Glutamatergic neuron (in vitro differentiated cells): ENCODE data around the gene PGAP2. TPM values are rescaled to one million over a fixed set of nuclear protein-coding genes. Genes with fewer than 3 reads are reported as not detected.

Experiments
- DNase-seq: peaks from one replicate; pipeline ENCODE4 v3.0.0; 2022
- H3K27ac Mint-ChIP-seq: one replicate; pipeline ENCODE4 v1.8.0; 2020; ENCODE audit warnings: mild to moderate bottlenecking, mixed read lengths, inconsistent platforms; ENCODE audit not compliant: unreplicated experiment
- H3K27me3 Mint-ChIP-seq: one replicate; pipeline ENCODE4 v1.8.0; 2020; ENCODE audit warnings: mild to moderate bottlenecking, moderate library complexity, mixed read lengths, inconsistent platforms; ENCODE audit not compliant: unreplicated experiment
- H3K36me3 Mint-ChIP-seq: one replicate; pipeline ENCODE4 v1.8.0; 2020; ENCODE audit warnings: mild to moderate bottlenecking, mixed read lengths, inconsistent platforms; ENCODE audit not compliant: unreplicated experiment
- H3K4me1 Mint-ChIP-seq: one replicate; pipeline ENCODE4 v1.8.0; 2020; ENCODE audit warnings: mild to moderate bottlenecking, low read depth, mixed read lengths, inconsistent platforms; ENCODE audit not compliant: unreplicated experiment
- H3K4me3 Mint-ChIP-seq: one replicate; pipeline ENCODE4 v1.8.0; 2020; ENCODE audit warnings: mild to moderate bottlenecking, mixed read lengths, inconsistent platforms; ENCODE audit not compliant: unreplicated experiment
- H3K9me3 Mint-ChIP-seq: one replicate; pipeline ENCODE4 v1.8.0; 2020; ENCODE audit warnings: mild to moderate bottlenecking, moderate library complexity, mixed read lengths, inconsistent platforms; ENCODE audit not compliant: unreplicated experiment
- total RNA-seq: library from RNA; stranded (reverse); fragmentation: NEBNext Ultra II Directional; extraction: Animal tissue kit (Norgen Biotek cat#: 25700); gene quantifications from one replicate; pipeline ENCODE4 v1.2.1, GENCODE V29; 2021; ENCODE audit not compliant: unreplicated experiment
- TF ChIP-seq, protein P1 (sequence below): fragments of 200-600 bp; sonication (generic); IDR thresholded peaks from one replicate; pipeline ENCODE4 v1.5.0; 2021; ENCODE audit not compliant: partially characterized antibody, unreplicated experiment

Gene PGAP2
- total RNA-seq, 1 donor from 2014 or later, result 20.0 TPM

DNA sequence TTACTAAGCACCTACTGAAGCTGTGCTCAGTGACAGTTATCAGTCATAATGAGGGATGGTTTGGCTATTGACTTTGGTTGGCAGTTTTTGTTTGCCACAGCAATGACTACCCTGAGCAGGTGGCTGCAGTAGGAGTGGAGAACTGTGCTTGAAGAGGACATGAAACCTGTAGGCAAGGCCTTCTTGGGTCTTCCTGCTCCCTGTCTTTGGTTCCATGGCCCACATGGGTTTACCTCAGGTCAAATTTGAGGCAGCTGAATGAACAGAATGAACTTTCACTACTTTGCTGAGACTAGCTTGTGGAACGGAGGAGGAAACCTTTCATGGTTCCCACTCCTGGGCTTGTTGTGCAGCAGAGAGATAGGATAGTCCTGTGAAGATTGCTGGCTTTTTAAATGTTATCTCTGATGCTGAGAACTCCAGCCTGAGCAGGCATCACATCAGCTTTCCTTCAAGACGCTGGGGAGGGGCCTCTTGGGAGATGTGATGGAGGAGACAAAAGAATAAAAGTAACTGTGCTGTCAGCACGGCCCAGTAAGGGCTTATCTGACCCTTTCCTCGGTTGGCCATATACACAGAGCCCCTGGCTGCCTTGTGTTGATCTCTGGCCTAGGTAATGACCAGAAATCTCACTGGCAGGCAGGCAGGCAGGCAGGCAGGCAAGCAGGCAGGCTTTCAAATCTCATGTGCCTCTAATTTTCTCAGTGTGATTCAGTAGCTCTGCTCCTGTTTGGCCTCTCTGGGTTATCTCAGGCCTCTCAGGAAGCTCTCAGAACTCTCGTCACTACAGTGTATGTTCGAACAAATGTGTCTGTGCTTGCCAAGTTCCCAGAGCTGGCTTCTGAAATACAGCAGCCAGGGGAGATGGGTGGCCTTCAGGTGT lies 59.1 kb downstream of the PGAP2 start:
- Mint-ChIP-seq H3K27me3 (peaks cover 3% of the 10 kb centered on the region), H3K9me3 (no peaks in the 10 kb centered on the region), H3K4me3 (no peak overlapping the region), H3K27ac (no peak overlapping the region), H3K4me1 (no peaks in the 10 kb centered on the region), H3K36me3 (no peaks in the 10 kb centered on the region)
- no peak for DNase-seq
- TF ChIP-seq, protein P1, sequence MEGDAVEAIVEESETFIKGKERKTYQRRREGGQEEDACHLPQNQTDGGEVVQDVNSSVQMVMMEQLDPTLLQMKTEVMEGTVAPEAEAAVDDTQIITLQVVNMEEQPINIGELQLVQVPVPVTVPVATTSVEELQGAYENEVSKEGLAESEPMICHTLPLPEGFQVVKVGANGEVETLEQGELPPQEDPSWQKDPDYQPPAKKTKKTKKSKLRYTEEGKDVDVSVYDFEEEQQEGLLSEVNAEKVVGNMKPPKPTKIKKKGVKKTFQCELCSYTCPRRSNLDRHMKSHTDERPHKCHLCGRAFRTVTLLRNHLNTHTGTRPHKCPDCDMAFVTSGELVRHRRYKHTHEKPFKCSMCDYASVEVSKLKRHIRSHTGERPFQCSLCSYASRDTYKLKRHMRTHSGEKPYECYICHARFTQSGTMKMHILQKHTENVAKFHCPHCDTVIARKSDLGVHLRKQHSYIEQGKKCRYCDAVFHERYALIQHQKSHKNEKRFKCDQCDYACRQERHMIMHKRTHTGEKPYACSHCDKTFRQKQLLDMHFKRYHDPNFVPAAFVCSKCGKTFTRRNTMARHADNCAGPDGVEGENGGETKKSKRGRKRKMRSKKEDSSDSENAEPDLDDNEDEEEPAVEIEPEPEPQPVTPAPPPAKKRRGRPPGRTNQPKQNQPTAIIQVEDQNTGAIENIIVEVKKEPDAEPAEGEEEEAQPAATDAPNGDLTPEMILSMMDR, result no peak

DNA sequence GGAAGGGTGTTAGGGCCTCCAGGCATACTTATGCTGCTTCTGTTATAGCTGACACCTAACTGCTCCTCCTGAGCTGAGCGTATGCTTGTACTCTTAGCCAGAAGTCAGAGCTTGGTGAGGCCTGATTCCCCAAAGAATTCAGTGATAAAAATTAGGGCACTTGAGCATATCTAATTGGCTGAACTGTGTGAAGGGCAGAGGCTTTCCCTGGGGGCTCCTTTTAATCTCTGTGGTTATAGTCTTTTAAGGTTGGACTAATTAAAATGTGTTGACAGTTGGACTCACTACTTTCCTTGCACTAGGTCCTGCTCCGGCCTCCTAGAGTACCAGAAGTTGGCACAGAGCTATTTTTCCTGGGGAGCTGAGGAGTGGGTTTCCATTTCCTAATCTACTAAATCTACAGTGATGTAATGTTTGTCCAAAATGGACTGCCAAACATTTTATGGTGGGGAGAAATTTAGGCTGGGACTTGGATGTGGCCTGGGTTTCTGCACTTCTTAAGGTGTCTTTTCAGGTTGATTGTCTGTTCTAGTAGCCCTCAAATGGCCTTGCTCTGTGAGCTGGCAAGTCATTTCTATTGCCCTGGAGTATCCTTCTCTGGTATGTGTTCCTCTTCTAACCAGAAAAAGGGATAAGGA lies 65.5 kb downstream of the PGAP2 start:
- no peaks in the 10 kb centered on the region for H3K27me3 Mint-ChIP-seq

More for the DNA sequence above, 65.5 kb downstream of the PGAP2 start:
- H3K9me3 Mint-ChIP-seq, result no peaks in the 10 kb centered on the region
- H3K4me3 Mint-ChIP-seq, result no peak overlapping the region
- DNase-seq, result no peak
- TF ChIP-seq, protein P1, result no peak
- H3K36me3 Mint-ChIP-seq, result no peaks in the 10 kb centered on the region
- no peaks in the 10 kb centered on the region for H3K4me1 Mint-ChIP-seq
- no peak overlapping the region for H3K27ac Mint-ChIP-seq

Other genes starting within 250 kb of the PGAP2 start
- not detected for gene ART5, start 166.6 kb upstream of the PGAP2 start, total RNA-seq
- gene ART1, start 163.4 kb upstream of the PGAP2 start, total RNA-seq, result not detected
- 0.91 TPM for gene CHRNA10, start 137.2 kb upstream of the PGAP2 start, total RNA-seq
- gene NUP98, start 11.0 kb upstream of the PGAP2 start, total RNA-seq, result 49.6 TPM
- 6.6 TPM for gene RHOG, start 32.4 kb downstream of the PGAP2 start, total RNA-seq
- gene STIM1, start 47.1 kb downstream of the PGAP2 start, total RNA-seq, result 9.6 TPM